Measurements from ENCODE around the gene ZNF107. TPM values are rescaled to one million over a fixed set of nuclear protein-coding genes. Genes with fewer than 3 reads are reported as not detected.
"Not testable (repeated sequence)": the region's sequence is repeated elsewhere in the genome, so short reads cannot be mapped to it uniquely, and the experiment has no call there.

Gene ZNF107
- total RNA-seq, 2 experiments from 2014 or later = 68.9 to 92.2 TPM

DNA sequence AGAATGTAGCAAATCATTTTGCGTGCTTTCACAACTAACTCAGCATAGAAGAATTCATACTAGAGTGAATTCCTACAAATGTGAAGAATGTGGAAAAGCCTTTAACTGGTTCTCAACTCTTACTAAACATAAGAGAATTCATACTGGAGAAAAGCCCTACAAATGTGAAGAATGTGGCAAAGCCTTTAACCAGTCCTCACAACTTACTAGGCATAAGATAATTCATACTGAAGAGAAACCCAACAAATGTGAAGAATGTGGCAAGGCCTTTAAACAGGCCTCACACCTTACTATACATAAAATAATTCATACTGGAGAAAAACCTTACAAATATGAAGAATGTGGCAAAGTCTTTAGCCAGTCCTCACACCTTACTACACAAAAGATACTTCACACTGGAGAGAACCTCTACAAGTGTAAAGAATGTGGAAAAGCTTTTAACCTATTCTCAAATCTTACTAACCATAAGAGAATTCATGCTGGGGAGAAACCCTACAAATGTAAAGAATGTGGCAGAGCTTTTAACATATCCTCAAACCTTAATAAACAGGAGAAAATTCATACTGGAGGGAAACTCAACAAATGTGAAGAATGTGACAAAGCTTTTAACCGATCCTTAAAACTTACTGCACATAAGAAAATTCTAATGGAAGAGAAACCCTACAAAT, 40.8 kb downstream of the ZNF107 start:
- TF ChIP-seq EZH2phosphoT487 (IDR thresholded peaks at IDR 0.05; ENCODE audit: borderline replicate concordance, low read depth, low read length) = no peak
- TF ChIP-seq, protein P1, sequence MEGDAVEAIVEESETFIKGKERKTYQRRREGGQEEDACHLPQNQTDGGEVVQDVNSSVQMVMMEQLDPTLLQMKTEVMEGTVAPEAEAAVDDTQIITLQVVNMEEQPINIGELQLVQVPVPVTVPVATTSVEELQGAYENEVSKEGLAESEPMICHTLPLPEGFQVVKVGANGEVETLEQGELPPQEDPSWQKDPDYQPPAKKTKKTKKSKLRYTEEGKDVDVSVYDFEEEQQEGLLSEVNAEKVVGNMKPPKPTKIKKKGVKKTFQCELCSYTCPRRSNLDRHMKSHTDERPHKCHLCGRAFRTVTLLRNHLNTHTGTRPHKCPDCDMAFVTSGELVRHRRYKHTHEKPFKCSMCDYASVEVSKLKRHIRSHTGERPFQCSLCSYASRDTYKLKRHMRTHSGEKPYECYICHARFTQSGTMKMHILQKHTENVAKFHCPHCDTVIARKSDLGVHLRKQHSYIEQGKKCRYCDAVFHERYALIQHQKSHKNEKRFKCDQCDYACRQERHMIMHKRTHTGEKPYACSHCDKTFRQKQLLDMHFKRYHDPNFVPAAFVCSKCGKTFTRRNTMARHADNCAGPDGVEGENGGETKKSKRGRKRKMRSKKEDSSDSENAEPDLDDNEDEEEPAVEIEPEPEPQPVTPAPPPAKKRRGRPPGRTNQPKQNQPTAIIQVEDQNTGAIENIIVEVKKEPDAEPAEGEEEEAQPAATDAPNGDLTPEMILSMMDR (conservative IDR thresholded peaks at IDR 0.05; ENCODE audit: low read length) = no peak
- DNase-seq (ENCODE audit: low spot score) = no peak
- no peak overlapping the region for H2AFZ ChIP-seq (ENCODE audit: low read length)
- H3K4me3 ChIP-seq (ENCODE audit: low read depth, low read length, poor library complexity, severe bottlenecking) = no peak overlapping the region
- no TSS peak for BruUV-seq (replicated peaks)
- POLR2A ChIA-PET = interaction anchor here (0.5 kb wide), 1 partner anchor 220 kb away, joined by 3 read pairs; no protein-coding TSS in a partner anchor
- H3K9me2 ChIP-seq (ENCODE audit: insufficient read depth, low read length) = no peaks in the 10 kb centered on the region
- H3K79me2 ChIP-seq (ENCODE audit: insufficient read depth, low read depth, low read length) = peaks cover 23% of the 10 kb centered on the region; the same call in 1 of the 2 replicates
- CTCF ChIA-PET (ENCODE audit: unreplicated experiment) = no interaction called here
- no peaks in the 10 kb centered on the region for H4K20me1 ChIP-seq (ENCODE audit: insufficient read depth, low read length)
- no peak overlapping the region for H3K4me2 ChIP-seq (ENCODE audit: low read length)
- H3K9me3 ChIP-seq (ENCODE audit: low read length) = peaks cover 72% of the 10 kb centered on the region
- H3K36me3 ChIP-seq (ENCODE audit: insufficient read depth, low read length) = peaks cover 83% of the 10 kb centered on the region
- intact Hi-C loops (cut with micrococcal nuclease; ENCODE audit: unreplicated experiment) = no loop called here
- H3K27ac ChIP-seq (ENCODE audit: low read depth, low read length, poor library complexity, severe bottlenecking) = no peak overlapping the region
- H3K4me1 ChIP-seq (ENCODE audit: insufficient read depth, low read length, poor library complexity, severe bottlenecking) = no peaks in the 10 kb centered on the region

DNA sequence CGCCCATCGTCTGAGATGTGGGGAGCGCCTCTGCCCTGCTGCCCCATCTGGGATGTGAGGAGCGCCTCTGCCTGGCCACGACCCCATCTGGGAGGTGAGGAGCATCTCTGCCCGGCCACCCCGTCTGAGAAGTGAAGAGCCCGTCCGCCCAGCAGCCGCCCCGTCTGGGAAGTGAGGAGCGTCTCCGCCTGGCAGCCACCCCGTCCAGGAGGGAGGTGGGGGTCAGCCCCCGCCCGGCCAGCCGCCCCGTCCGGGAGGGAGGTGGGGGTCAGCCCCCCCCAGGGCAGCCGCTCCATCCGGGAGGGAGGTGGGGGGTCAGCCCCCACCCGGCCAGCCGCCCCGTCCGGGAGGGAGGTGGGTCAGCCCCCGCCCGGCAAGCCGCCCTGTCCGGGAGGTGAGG, 52.0 kb downstream of the ZNF107 start:
- H3K9me2 ChIP-seq (ENCODE audit: insufficient read depth, low read length); H3K4me1 ChIP-seq (ENCODE audit: insufficient read depth, low read length, poor library complexity, severe bottlenecking); H3K4me2 ChIP-seq (ENCODE audit: low read length); DNase-seq (ENCODE audit: low spot score); H4K20me1 ChIP-seq (ENCODE audit: insufficient read depth, low read length); H2AFZ ChIP-seq (ENCODE audit: low read length); H3K79me2 ChIP-seq (ENCODE audit: insufficient read depth, low read depth, low read length); POLR2A ChIA-PET; BruUV-seq (replicated peaks); H3K36me3 ChIP-seq (ENCODE audit: insufficient read depth, low read length); CTCF ChIA-PET (ENCODE audit: unreplicated experiment); H3K27ac ChIP-seq (ENCODE audit: low read depth, low read length, poor library complexity, severe bottlenecking); intact Hi-C loops (cut with micrococcal nuclease; ENCODE audit: unreplicated experiment); H3K4me3 ChIP-seq (ENCODE audit: low read depth, low read length, poor library complexity, severe bottlenecking): not testable (repeated sequence)
- H3K9me3 ChIP-seq (ENCODE audit: low read length) = peaks cover 14% of the 10 kb centered on the region; the same call in 1 of the 2 replicates

DNA sequence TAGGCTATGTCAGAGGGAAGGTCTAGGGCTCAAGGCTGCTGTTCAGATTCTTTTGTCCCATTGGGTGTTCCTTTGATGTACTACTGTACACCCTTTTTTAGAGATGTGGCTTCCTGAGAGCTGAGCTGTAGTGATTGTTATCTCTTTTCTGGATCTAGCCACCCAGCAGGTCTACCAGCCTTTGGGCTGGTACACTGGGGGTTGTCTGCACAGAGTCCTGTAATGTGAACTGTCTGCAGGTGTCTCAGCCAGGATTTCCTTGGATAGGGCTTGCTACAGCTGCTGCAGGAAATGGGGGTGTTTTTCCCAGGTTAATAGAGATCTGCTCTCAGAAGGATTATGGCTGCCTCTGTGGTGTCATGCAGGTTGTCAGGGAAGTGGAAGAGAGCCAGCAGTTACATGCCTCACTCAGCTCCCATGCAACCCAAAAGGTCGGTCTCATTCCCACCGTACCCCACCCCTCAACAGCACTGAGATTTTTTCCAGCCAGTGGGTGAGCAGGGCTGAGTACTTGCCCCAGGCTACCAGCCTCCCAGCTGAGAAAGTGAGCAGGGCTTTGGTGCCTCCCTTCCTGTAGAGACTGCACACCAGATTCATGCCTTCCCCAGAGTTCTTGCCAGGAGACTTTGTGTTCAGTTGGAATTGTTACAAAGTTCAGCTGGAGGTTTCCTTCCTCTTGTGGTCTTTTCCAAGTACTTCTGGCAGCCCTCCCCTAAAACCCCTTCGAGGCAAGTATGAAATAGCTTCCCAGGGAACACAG, 63.3 kb downstream of the ZNF107 start:
- TF ChIP-seq EZH2phosphoT487 (IDR thresholded peaks at IDR 0.05; ENCODE audit: borderline replicate concordance, low read depth, low read length) = no peak
- TF ChIP-seq, protein P1 (conservative IDR thresholded peaks at IDR 0.05; ENCODE audit: low read length) = no peak

More for the DNA sequence above, 63.3 kb downstream of the ZNF107 start:
- BruUV-seq (replicated peaks) = no TSS peak
- peaks cover 7% of the 10 kb centered on the region; the same call in 1 of the 2 replicates for H3K9me3 ChIP-seq (ENCODE audit: low read length)
- no peak overlapping the region for H3K27ac ChIP-seq (ENCODE audit: low read depth, low read length, poor library complexity, severe bottlenecking)
- H3K4me1 ChIP-seq (ENCODE audit: insufficient read depth, low read length, poor library complexity, severe bottlenecking) = no peaks in the 10 kb centered on the region
- ChIA-PET POLR2A (interaction anchor here (0.6 to 2.3 kb wide), 2 partner anchors 10 to 64 kb away, joined by 3 to 6 read pairs; no protein-coding TSS in a partner anchor), CTCF (ENCODE audit: unreplicated experiment) (no interaction called here)
- intact Hi-C loops (cut with micrococcal nuclease; ENCODE audit: unreplicated experiment) = no loop called here
- H3K4me3 ChIP-seq (ENCODE audit: low read depth, low read length, poor library complexity, severe bottlenecking) = no peak overlapping the region
- no peak overlapping the region for H2AFZ ChIP-seq (ENCODE audit: low read length)
- H3K9me2 ChIP-seq (ENCODE audit: insufficient read depth, low read length) = no peaks in the 10 kb centered on the region
- no peak for DNase-seq (ENCODE audit: low spot score)
- no peaks in the 10 kb centered on the region for H3K36me3 ChIP-seq (ENCODE audit: insufficient read depth, low read length)
- H4K20me1 ChIP-seq (ENCODE audit: insufficient read depth, low read length) = no peaks in the 10 kb centered on the region
- no peak overlapping the region for H3K4me2 ChIP-seq (ENCODE audit: low read length)
- no peaks in the 10 kb centered on the region for H3K79me2 ChIP-seq (ENCODE audit: insufficient read depth, low read depth, low read length)

All from OCI-LY7 (cell line).